C4-2B (cell line): Measurements from ENCODE around the gene SUCO.

Experiments used
- H3K27ac ChIP-seq: fragments of 450-650 bp; 2 replicates; pipeline ENCODE4 v1.5.1; 2017
- ZFX ChIP-seq: fragments of 450-650 bp; IDR thresholded peaks from 2 replicates; pipeline ENCODE4 v1.6.1; 2017
- TF ChIP-seq, protein P1 (sequence below): fragments of 450-650 bp; conservative IDR thresholded peaks from 2 replicates; pipeline ENCODE4 v1.5.1; 2017; ENCODE audit warnings: mild to moderate bottlenecking

SUCO gene

DNA sequence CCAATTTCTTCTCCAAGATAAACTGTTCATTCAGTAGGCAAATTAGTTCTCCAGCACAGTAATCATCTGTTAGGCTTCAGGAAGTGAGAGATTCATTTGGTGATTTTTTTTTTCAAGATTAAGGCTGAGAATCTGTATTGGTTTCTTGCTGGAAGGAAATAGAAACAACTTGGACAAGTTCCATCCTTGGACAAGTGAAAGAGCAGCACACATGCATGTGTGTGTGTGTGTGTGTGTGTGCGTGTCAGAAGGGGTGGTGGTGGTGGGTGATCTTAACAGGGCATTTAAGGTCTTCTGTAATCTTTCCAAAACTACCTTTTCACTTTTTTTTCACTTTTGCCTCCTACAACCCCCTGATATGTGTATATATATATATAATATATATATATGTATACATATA, 15.9 kb upstream of the SUCO start:
- no peak overlapping the region for H3K27ac ChIP-seq
- no peak for TF ChIP-seq ZFX
- TF ChIP-seq, protein P1, sequence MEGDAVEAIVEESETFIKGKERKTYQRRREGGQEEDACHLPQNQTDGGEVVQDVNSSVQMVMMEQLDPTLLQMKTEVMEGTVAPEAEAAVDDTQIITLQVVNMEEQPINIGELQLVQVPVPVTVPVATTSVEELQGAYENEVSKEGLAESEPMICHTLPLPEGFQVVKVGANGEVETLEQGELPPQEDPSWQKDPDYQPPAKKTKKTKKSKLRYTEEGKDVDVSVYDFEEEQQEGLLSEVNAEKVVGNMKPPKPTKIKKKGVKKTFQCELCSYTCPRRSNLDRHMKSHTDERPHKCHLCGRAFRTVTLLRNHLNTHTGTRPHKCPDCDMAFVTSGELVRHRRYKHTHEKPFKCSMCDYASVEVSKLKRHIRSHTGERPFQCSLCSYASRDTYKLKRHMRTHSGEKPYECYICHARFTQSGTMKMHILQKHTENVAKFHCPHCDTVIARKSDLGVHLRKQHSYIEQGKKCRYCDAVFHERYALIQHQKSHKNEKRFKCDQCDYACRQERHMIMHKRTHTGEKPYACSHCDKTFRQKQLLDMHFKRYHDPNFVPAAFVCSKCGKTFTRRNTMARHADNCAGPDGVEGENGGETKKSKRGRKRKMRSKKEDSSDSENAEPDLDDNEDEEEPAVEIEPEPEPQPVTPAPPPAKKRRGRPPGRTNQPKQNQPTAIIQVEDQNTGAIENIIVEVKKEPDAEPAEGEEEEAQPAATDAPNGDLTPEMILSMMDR, result no peak

GRCh38 chr1:172517545-172517944, 15.4 kb upstream of the SUCO start:
- H3K27ac ChIP-seq, result no peak overlapping the region
- no peak for TF ChIP-seq ZFX
- TF ChIP-seq, protein P1, result no peak

DNA sequence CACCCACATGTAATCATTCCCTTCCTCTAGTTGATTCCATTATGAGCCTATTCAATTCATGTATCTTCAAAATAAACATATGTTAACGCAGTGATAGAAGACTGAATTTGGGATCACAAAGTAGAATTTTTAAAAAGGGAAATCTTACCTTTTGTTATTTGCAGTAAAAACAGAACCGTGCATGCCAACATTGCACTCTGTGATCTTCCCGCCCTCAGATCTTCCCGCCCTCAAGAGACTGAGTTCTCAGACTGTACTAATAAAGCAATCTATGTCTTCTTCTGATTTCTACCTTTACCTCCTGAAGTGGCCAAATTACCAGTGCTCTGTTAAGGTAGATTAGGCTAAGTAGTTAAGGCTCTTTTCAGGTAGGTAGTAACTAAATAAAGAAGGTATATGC, 3.6 kb upstream of the SUCO start:
- no peak overlapping the region for H3K27ac ChIP-seq
- TF ChIP-seq, protein P1, result no peak
- no peak for TF ChIP-seq ZFX

DNA sequence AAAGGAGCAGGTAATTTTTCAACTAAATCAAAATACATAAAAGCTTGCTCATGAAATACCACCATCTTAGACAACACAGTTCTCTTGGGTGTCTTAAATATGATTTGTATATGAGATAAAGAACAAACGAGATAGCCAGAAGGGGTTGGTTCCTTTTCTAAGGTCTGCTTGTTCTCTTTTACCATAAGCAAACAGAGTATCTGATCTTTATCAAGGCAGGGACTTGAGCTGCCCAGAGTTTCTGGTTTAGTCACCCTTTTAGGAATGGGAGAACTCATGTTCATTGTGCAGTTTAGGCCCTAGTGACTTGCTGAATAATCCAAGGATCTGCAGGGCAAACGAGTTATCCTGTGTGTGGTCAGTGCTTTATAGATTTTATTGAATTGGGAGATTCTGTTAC, 3.0 kb upstream of the SUCO start:
- no peak for TF ChIP-seq ZFX
- TF ChIP-seq, protein P1, result no peak
- peak overlapping the region; percentile 57; the same call in 1 of the 2 replicates for H3K27ac ChIP-seq

GRCh38 chr1:172531412-172532182, 1.4 kb upstream of the SUCO start:
- peak overlapping the region; percentile 89 for H3K27ac ChIP-seq
- TF ChIP-seq ZFX, result no peak
- TF ChIP-seq, protein P1, result no peak

DNA sequence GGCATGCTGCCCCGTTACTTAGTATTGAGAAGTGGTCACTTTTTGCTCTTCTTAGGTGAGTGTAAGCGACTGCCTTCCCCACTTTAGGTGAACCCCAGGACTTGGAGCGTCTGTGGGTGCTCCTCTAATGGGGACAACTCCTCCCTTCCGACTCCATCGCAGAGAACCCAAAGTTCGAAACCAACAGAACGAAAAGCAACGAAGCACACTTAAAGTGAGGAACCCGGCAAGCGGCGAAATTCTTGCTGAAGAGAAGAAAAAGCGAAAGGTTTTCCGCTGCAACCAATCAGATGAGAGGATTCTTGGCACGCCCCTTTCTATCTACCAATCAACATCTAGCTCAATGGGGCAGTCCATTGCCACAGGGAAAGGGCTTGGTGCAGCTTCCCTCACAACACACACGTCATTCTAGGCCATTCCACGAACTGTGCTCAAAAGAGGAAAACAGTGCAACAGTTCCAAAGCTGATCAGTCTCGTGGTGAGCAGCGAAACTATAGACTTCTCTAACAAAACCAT, 709 bp upstream of the SUCO start:
- TF ChIP-seq, protein P1, result no peak
- TF ChIP-seq ZFX, result no peak
- peak overlapping the region; percentile 89 for H3K27ac ChIP-seq

DNA sequence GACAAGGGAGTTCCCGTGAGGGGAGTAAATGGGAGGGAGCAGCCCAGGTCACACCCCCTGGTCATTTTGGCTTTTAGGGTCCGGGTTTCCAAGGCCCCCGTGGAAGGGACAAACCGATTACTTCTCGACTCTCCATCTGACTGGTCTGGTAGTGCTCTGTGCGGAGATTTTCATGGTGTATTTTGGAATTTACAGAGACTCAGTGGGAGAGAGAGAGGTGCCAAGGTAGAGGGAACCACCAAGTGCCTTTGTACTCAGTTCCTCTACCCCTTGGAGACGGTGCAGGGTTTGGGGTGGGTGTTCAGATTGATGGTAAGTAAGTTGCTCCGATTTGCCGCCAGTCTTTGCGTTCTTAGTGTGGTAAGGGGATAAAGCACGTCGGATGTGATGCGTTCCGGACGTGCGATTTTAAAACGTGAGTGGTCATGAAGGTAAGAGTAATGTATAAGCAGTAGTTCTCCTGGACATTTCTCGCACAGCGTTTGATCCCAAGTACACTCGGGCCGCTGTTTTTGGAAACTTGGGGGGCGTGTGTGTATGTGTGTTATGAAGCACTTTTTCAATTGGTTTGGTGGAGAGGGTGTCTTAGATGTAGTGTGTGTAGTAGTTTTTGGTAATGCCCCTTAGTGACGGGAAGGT, 682 bp downstream of the SUCO start:
- no peak for TF ChIP-seq ZFX
- TF ChIP-seq, protein P1, result no peak
- peak overlapping the region; percentile 89 for H3K27ac ChIP-seq
